GM18526 (cell line): ENCODE results near the gene KLHDC4.

Source experiments
- POLR2A ChIP-seq: IDR thresholded peaks from 3 replicates; pipeline ENCODE4 v1.6.1; 2011; ENCODE audit not compliant: insufficient read length; ENCODE audit errors: extremely low read depth

Gene KLHDC4

DNA sequence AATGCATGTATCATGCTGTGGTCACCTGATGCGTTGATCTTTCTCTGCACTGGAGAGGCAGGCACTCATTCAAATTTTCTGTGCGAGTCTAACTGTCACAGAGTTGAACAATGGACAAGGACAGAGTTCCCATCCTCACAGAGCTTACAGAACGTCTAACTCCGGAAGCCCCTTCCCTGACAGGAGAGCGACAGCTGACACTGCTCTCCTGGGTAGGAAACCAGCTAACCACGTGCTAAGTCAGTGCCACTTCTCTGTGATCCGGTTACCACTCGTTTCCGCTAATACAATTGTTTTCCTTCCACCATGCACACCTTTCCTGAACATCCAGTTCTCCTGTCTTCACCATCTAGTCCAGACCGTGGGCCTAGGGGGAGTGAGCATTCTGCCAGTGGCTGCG is 11.3 kb downstream of the KLHDC4 start:
- no peak for TF ChIP-seq POLR2A

DNA sequence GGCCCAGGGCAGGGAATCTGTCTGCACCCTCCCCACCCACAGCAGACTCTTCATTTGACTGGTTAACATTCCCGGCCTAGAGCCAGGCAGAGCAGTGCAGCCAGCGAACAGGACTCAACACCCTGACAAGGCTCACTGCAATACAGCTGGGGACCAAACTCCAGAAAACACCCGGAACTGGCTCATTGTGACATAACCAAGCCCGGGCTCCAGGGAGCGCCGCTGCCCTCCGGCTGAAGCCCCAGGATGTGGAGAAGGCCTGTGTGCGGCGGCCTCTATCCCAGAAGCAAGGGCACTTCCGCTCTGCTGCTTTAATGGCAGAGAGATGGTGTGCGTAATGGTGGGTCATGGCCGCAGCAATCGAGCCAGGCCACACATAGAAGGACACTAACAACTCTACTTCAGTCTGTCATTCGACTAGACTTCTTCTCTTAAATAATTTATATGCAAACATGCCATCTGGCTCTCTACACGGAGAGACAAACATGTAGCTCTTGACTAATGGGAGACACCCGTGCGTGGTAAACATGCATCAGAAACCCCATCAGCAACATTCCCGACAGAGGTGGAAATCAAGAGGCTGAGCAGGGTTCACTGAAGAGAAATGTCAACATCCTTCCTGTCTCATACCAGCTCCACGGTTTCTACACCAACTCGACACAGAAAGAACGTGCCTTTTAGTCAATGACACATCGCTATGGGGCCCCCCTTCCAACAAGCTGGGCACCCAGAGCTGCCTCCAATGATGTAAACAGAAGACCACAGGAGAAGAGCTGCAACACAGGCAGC is 18.0 kb downstream of the KLHDC4 start:
- TF ChIP-seq POLR2A: no peak

- no peak for TF ChIP-seq POLR2A
Measured at GRCh38 chr16:87746178-87746577, 19.6 kb downstream of the KLHDC4 start.

DNA sequence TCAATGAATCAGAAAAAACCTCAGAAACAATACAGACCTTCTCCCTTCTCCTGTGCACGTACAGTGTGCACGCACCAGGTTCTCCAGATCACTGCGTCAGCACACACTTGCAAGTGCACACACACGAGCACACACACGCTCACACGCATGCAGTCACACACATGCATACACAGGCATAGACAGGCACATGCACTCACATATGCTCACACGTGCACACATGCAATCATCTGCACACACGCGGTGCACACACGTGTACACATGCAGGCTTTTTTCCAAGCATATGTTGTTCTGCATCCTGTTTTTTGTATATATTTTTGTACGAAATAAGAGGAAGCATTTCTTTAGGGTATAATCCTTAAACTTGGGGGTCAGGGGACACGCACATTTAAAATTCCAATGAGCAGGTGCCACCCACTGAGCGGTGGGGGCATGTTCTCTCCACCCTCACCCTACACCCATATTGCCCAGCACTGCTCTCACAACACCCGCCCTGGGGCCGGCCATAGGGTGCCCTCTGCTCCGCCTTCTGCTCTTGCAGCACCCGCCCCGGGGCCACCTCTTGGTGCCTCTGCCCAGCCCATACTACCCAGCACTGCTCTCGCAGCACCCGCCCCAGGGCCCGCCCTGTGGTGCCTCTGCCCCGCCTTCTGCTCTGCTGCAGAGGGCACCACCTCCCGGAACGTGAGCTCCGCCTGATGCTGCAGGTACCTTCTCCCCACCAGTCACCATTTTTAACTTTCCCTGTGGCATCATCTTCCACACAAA is 20.9 kb downstream of the KLHDC4 start:
- TF ChIP-seq POLR2A: no peak

DNA sequence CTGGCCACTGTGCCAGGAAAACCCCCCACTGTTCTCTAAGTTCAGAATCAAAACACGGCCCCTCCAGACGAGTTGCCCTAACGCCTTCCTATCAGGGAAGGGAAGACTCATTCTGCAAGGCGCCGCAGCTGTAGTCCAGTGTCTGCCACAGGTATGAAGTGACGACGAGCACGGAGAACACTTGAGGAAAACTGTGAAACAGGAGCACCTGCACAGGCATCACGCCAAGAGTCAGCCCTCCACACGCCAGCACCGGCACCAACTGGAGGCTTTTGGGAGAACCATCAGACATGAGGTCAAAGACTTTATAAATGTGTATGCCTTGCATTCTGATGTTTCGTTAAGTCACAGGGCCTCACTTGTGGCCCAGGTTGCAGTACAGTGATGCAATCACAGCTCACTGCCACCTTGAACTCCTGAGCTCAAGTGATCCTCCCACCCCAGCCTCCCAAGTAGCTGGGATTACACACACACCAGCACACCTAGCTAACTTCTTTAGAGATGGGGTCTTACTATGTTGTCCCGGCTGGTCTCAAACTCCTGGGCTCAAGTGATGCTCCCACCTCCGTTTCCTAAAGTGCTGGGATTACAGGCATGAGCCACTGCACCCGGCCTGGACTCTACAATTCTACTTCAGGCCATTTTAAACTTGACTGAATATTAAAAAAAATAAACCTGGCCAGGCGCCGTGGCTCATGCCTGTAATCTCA is 22.9 kb downstream of the KLHDC4 start:
- TF ChIP-seq POLR2A: no peak

- no peak for TF ChIP-seq POLR2A
Measured at GRCh38 chr16:87741700-87742415, 23.9 kb downstream of the KLHDC4 start.

GRCh38 chr16:87740909-87741424 is 24.8 kb downstream of the KLHDC4 start:
- no peak for TF ChIP-seq POLR2A

- TF ChIP-seq POLR2A: no peak
Measured at GRCh38 chr16:87740441-87740840, 25.3 kb downstream of the KLHDC4 start.

DNA sequence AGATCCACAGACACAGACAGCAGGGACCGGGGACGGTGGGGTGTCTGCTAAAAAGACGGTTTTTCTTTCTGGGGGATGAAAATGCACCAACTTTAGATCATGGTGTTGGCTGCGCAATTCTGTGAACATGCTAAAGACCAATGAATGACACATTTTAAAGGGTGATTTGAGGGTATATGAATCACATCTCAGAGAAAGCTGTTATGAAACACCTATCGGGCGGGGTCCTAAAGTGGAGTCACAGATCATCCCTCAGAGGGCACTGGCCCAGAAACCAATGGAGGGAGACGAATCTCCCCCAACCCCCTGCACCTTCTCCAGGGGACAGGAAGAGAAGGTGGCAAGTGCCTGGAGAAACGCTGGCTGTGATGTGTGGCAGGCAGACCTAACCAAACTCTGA is 26.0 kb downstream of the KLHDC4 start:
- TF ChIP-seq POLR2A: no peak

- no peak for TF ChIP-seq POLR2A
Measured at GRCh38 chr16:87736008-87736382, 29.8 kb downstream of the KLHDC4 start.

GRCh38 chr16:87735270-87736007 is 30.3 kb downstream of the KLHDC4 start:
- TF ChIP-seq POLR2A: no peak

DNA sequence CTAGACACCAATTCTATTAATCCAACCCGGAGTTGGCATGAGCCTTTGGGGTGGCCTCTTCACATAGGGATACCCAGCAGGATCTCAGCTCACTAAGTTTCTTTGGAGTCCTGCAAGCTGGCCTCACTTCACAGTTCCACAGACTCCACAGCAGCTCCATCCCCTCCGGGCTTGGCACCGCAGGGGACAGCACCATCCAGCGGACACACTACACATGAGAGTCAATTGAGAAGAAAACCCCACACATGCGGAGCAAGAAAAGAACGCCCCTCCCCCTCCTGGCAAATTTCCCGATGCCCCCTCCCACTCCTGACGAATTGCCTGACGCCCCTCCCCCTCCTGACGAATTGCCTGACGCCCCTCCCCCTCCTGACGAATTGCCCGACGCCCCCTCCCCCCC is 31.1 kb downstream of the KLHDC4 start:
- TF ChIP-seq POLR2A: no peak

DNA sequence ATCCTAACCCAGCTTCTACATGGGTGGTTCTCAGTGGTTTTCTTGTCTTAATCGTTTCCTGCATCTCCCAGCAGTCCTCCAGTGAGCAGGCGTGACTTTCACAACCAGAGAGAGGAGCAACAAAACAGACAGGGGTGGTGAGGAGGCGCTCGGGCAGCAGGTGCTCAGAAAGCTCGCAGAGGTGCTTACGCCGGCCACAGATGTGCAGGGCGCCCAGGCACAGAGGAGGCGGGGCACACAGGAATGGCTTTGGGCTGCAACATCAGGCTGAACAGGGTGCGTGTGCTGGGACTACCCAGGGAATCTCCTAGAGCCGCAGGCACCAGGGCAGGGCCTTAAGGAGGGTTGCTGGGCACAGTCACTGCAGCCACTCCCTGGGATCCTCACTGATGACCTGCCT is 32.6 kb downstream of the KLHDC4 start:
- no peak for TF ChIP-seq POLR2A

GRCh38 chr16:87731607-87732006 is 34.2 kb downstream of the KLHDC4 start:
- no peak for TF ChIP-seq POLR2A
